Stimulated activated CD8-positive, alpha-beta memory T cell treated with anti-CD3 and anti-CD28 coated beads, Interleukin-4, amount 100 ng/mL, for 4 hours (primary cell): ENCODE data around the gene MS4A13.
"Not testable (repeated sequence)": the region's sequence is repeated elsewhere in the genome, so short reads cannot be mapped to it uniquely, and the experiment has no call there.

ENCODE experiments used
- DNase-seq, 2 donors: peaks; one replicate each; pipeline ENCODE4 v3.0.0-alpha.2; 2020; ENCODE audit warnings: low read depth in 2 of 2, low spot score in 1 of 2

MS4A13 gene

DNA sequence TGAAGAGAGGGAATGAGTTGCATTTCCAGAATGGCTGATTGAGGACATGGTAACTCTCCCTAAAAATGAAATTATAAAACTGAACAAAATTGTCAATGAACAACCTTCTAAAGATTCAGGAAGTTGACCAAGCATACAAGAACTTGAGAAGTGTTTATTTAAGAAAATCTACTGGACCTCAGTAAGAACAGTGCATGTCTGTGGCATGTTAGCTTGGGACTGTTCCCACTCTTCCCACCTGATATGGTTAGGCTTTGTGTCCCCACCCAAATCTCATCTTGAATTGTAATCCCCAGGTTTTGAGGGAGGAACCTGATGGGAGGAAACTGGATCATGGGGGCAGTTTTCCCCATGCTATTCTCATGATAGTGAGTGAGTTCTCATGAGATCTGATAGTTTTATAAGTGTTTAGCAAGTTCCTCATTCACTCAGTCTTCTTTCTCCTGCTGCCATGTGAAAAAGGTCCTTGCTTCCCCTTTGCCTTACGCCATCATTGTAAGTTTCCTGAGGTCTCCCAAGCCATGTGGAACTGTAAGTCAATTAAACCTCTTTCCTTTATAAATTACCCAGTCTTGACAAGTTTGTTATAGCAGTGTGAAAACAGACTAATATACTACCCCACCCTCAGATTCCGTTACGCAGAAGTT, 15.4 kb downstream of the MS4A13 start:
- DNase-seq, result no peak

DNA sequence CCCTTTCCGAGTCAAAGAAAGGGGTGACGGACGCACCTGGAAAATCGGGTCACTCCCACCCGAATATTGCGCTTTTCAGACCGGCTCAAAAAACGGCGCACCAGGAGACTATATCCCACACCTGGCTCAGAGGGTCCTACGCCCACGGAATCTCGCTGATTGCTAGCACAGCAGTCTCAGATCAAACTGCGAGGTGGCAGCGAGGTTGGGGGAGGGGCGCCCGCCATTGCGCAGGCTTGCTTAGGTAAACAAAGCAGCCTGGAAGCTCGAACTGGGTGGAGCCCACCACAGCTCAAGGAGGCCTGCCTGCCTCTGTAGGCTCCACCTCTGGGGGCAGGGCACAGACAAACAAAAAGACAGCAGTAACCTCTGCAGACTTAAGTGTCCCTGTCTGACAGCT, 17.2 kb downstream of the MS4A13 start:
- not testable (repeated sequence) for DNase-seq

DNA sequence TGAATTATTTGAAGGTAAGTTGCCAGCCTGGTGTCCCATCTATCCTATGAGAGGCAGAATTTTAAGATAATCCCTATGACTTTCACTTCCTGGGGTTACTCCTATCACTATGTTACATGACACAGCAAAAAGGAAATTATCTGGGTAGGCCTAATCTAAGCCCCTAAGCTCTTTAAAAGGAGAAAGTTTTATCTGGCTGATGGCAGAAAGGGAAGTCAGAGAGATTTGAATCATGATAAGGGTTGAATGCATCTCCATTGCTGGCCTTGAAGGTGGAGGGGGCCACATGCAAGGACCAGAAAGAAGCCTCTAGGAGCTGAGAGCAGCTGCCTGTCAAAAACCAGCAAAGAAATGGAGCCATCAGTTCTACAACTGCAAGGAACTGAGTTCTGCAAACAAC, 23.4 kb downstream of the MS4A13 start:
- DNase-seq, result not testable (repeated sequence)

DNA sequence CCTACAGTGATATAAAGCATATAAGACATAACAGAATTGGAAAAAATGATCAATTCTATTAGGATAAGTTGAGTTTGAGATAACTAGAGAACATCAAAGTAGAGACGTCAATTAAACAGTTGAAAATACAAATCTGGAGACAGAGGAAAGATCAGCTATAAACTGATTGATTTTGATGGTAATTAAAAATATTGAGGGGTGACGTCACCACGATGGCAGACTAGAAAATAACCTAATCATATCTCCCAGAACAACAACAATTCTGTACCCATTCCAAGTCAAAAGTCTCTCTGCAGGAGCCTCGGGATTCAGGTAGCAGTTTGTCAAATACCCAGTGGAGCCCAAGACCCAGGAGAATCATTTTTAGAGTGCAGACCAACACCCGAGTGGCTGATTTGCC, 28.9 kb downstream of the MS4A13 start:
- DNase-seq, result no peak

DNA sequence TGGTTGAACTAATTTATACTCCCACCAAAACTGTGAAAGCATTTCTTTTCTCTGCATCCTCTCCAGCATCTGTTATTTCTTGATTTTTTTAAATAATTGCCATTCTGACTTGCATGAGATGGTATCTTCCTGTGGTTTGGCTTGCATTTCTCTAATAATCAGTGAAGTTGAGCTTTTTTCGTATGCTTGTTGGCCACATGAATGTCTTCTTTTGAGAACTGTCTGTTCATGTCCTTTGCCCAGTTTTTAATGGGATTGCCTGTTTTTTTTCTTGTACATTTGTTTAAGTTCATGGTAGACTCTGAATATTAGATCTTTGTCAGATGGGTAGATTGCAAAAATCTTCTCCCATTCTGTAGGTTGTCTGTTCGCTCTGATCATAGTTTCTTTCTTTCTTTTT, 46.1 kb downstream of the MS4A13 start:
- no peak for DNase-seq

DNA sequence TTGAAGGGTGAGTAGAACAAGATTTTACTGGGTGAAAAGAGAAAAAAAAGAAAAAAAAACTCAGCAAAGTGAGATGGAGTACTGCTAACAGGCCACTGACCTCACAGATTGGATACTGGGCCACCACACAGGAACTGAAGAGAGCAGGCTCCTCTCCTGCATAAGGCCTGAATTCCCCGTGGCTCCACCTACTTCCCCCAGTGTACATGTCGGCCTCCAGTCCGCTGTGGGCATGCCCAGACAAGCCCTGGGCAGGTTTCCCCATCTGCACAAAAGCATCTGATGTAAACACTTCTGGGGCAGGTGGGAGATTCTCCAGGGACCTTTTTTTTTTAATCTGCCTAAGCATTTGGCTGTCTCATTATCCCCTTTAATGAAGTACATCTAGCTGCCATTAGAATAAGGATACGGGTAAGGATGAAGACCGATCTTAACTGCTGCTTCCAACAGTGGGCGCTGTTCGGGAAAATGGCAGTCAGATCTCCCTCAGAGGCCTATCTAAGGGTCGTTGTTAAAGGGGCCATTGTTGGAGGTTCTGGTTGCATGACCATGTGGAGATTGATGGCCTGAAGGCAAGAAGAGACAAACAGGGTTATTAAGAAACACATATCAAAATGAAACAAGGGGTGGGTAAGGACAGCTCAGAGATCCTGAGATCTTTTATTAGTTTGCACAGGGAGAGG, 48.5 kb downstream of the MS4A13 start:
- DNase-seq, result no peak

DNA sequence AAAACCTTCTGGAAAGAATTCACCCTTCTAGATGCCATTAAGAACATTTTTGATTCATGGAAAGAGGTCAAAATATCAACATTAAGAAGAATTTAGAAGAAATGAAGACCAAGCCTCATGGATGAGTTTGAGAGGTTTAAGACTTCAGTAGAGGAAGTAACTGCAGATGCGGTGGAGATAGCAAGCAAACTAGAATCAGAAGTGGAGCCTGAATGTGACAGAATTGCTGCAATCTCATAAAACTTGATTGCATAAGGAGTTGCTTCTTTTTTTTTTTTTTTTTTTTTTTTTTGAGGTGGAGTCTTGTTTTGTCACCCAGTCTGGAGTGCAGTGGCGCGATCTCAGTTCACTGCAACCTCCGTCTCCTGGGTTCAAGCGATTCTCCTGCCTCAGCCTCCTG, 51.6 kb downstream of the MS4A13 start:
- no peak for DNase-seq

DNA sequence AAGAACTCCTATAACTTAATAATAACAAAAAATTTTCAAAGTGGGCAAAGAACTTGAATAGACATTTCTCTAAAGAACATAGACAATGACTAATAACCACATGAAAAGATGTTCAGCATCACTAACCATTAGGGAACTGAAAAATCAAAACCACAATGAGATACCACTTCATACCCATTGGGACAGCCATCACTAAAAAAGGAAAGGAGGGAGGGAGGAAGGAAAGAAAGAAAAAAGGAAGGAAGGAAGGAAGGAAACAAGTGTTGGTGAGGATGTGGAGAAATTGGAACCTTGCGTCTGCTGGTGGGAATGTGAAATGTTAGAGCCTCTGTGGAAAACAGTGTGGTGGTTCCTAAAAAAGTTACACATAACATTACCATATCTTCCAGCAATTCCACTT, 55.8 kb downstream of the MS4A13 start:
- no peak for DNase-seq

DNA sequence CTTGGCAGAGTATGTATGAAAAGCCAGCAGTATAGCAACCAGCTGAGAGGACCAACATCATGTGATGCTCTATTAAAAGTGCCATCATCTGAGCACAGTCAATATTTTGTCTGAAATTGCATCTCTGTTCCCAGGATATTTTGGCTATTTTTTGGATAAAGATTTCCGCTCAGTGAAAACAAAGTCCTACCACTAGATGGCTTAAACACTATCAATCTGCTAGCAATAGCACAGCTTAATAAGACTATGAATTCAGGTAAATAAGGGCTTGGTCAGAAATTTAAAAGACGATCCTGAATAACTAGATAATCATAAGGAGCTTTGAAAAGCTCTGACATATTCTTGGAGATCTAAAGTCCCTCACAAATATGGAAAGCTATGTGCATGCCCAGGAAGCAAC, 74.4 kb downstream of the MS4A13 start:
- no peak for DNase-seq
